SJSA1 (cell line): ENCODE results near the gene EFCAB8. TPM values are rescaled to one million over a fixed set of nuclear protein-coding genes. Genes with fewer than 3 reads are reported as not detected.

Source experiments
- DNase-seq, 2 experiments: peaks; one replicate each; pipeline ENCODE4 v3.0.0-alpha.2; 2015 to 2020; ENCODE audit warnings: low spot score in 2 of 2, low read depth in 1 of 2
- H3K27ac ChIP-seq: fragments of 250-450 bp; sonication (Bioruptor Pico); 2 replicates; pipeline ENCODE4 v1.5.1; 2020; ENCODE audit warnings: mild to moderate bottlenecking, moderate library complexity
- H3K27me3 ChIP-seq: fragments of 250-450 bp; sonication (Bioruptor Pico); replicated peaks from 2 replicates; pipeline ENCODE4 v1.5.1; 2020; ENCODE audit warnings: mild to moderate bottlenecking, moderate library complexity
- H3K36me3 ChIP-seq: fragments of 250-450 bp; sonication (Bioruptor Pico); 2 replicates; pipeline ENCODE4 v1.5.1; 2020; ENCODE audit warnings: mild to moderate bottlenecking
- H3K4me1 ChIP-seq: fragments of 250-450 bp; sonication (Bioruptor Pico); replicated peaks from 2 replicates; pipeline ENCODE4 v1.6.1; 2021; ENCODE audit warnings: mild to moderate bottlenecking
- H3K4me3 ChIP-seq: fragments of 250-450 bp; sonication (Bioruptor Pico); 2 replicates; pipeline ENCODE4 v1.5.1; 2020; ENCODE audit warnings: mild to moderate bottlenecking
- H3K9me3 ChIP-seq: fragments of 250-450 bp; sonication (Bioruptor Pico); replicated peaks from 2 replicates; pipeline ENCODE4 v1.5.1; 2020; ENCODE audit warnings: mild to moderate bottlenecking
- total RNA-seq: library from RNA; depleted of rRNA; stranded (reverse); fragments of >200 nt; shearing (Covaris generic); gene quantifications from 2 replicates; pipeline ENCODE4 v1.2.3, GENCODE V29; 2014

EFCAB8 gene
- total RNA-seq, 1 experiment from 2014 or later, result 0.08 TPM

GRCh38 chr20:32831982-32832381 is 26.7 kb upstream of the EFCAB8 start:
- Histone ChIP-seq H3K4me1 (no peaks in the 10 kb centered on the region), H3K27me3 (no peaks in the 10 kb centered on the region), H3K4me3 (no peak overlapping the region), H3K36me3 (peaks cover 90% of the 10 kb centered on the region), H3K27ac (no peak overlapping the region), H3K9me3 (no peaks in the 10 kb centered on the region)
- DNase-seq, result no peak

GRCh38 chr20:32832664-32833063 is 26.1 kb upstream of the EFCAB8 start:
- Histone ChIP-seq H3K4me1 (no peaks in the 10 kb centered on the region), H3K36me3 (peaks cover 90% of the 10 kb centered on the region), H3K9me3 (no peaks in the 10 kb centered on the region), H3K27me3 (no peaks in the 10 kb centered on the region), H3K27ac (no peak overlapping the region), H3K4me3 (no peak overlapping the region)
- no peak for DNase-seq

DNA sequence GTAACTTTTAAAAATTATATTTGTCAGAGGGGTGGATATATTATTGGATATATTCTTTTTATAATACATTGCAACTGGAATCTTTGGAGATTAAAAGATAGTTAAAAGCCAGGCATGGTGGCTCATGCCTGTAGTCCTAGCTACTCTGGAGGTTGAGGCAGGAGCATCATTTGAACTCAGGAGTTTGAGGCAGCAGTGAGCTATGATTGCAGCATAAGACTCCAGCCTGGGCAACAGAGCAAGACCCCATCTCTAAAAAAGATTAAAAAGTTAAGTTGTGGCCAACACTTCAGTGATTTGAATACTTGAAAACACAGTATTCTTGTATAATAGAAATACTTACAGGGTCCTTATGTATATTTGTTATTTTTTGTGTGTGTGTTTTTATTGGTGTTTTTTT is 23.8 kb upstream of the EFCAB8 start:
- no peaks in the 10 kb centered on the region for H3K4me1 ChIP-seq
- no peaks in the 10 kb centered on the region for H3K27me3 ChIP-seq
- no peak overlapping the region for H3K4me3 ChIP-seq
- no peaks in the 10 kb centered on the region for H3K9me3 ChIP-seq
- DNase-seq, result no peak
- peaks cover 90% of the 10 kb centered on the region for H3K36me3 ChIP-seq
- no peak overlapping the region for H3K27ac ChIP-seq

DNA sequence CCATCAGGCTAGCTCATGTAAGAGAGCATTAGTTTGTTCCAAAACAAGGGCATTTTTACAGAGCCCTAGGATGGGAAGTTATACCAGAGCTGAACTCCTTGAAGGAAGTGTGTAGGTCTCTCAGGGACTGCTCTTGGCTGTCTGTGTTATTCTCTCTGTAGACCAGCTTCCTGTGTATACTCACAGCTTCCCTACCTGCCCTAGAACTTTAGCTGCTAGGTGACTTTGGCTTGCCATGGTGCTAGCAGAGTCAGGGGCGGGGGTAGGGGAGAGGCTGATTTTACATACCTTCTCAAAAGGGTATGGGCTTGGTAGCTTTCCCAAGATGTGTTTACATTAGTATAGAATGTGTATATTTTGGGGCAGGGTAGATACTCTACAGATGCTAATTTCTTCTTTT is 21.6 kb upstream of the EFCAB8 start:
- no peak overlapping the region for H3K27ac ChIP-seq
- H3K27me3 ChIP-seq, result no peaks in the 10 kb centered on the region
- no peaks in the 10 kb centered on the region for H3K9me3 ChIP-seq
- H3K4me1 ChIP-seq, result no peaks in the 10 kb centered on the region
- DNase-seq, result no peak
- H3K4me3 ChIP-seq, result no peak overlapping the region
- H3K36me3 ChIP-seq, result peaks cover 87% of the 10 kb centered on the region

- H3K36me3 ChIP-seq, result peaks cover 89% of the 10 kb centered on the region
- no peak overlapping the region for H3K4me3 ChIP-seq
- no peaks in the 10 kb centered on the region for H3K9me3 ChIP-seq
- no peak for DNase-seq
- no peaks in the 10 kb centered on the region for H3K4me1 ChIP-seq
- H3K27ac ChIP-seq, result no peak overlapping the region
- H3K27me3 ChIP-seq, result no peaks in the 10 kb centered on the region
Observed at GRCh38 chr20:32839227-32839981, 19.3 kb upstream of the EFCAB8 start.

DNA sequence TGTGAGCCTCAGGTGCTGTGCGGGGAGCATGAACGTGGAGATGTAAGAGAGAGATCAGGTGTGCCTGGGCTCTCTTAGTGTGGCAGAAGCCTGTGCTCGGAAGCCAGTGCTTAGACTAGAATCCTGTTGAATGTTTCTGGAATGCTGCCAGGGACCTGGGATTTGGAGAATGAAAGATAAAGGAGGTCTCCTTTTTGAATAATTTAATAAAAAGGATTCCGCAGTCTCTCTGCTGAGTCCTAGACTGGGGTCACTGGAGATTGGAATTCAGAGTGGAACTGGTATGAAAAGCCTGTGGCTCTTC is 18.8 kb upstream of the EFCAB8 start:
- Histone ChIP-seq H3K9me3 (no peaks in the 10 kb centered on the region), H3K4me3 (no peak overlapping the region), H3K4me1 (no peaks in the 10 kb centered on the region), H3K27ac (no peak overlapping the region), H3K36me3 (peaks cover 91% of the 10 kb centered on the region), H3K27me3 (no peaks in the 10 kb centered on the region)
- DNase-seq, result no peak

DNA sequence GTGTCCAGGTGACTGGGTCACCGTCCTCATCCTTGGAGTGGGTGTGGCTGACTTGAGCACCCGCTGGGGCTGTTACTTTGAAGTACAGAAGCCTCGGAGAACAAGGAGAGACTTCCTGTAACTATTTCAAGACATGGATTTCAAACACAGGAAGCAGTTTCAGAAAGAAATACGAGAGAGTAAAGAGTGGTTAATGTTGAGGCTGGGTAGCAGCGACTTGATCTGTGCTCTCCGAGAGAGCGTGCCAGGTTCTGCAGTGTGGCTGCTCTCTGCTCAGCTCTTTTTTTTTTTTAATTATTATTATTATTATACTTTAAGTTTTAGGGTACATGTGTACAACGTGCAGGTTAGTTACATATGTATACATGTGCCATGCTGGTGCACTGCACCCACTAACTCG is 17.5 kb upstream of the EFCAB8 start:
- Histone ChIP-seq H3K36me3 (peaks cover 92% of the 10 kb centered on the region), H3K27ac (no peak overlapping the region)
- no peak for DNase-seq

GRCh38 chr20:32841632-32842031 is 17.1 kb upstream of the EFCAB8 start:
- no peak for DNase-seq
- Histone ChIP-seq H3K4me3 (no peak overlapping the region), H3K27ac (no peak overlapping the region), H3K9me3 (no peaks in the 10 kb centered on the region), H3K4me1 (no peaks in the 10 kb centered on the region), H3K36me3 (peaks cover 92% of the 10 kb centered on the region), H3K27me3 (no peaks in the 10 kb centered on the region)

More for the DNA sequence above, 17.5 kb upstream of the EFCAB8 start:
- H3K27me3 ChIP-seq, result no peaks in the 10 kb centered on the region
- H3K4me3 ChIP-seq, result no peak overlapping the region
- H3K9me3 ChIP-seq, result no peaks in the 10 kb centered on the region
- H3K4me1 ChIP-seq, result no peaks in the 10 kb centered on the region

DNA sequence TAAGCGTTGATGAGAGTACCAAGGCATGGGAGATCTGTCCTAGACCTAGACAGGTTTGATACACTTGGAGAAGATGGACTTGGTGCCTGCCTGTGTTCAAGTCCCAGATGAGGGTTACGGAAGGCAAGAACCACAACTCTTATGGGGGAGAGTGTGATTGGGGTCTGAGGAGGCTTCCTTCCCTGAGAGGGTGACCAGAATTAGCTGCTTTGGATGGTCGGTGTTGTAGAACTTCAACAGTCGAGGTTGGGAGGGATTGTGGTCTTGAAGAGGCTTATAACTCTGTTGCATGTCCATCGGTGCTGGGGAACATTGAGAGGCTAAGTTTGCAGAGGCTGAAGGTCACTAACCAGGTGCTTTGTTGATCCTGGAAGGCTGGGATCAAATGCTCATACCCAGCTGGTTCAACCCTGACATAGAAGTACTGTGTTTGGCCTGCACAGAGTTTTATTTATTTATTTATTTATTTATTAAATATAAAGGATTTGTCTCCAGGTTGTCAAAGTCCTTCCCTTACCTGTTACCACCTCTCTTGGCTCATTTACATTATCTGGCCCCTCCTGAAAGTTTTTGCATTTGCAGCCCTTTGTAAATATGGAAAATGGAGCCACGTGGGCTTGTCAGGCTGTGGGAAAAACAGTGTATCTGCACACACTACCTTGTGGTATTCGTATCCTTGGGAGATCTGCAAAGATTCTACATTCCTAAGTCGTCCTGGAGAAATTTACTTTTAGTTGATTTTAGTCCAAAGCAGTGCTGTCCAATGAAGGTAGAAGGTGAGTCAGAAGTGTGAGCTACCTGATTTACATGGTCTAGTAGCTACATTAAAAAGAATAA is 15.8 kb upstream of the EFCAB8 start:
- no peaks in the 10 kb centered on the region for H3K9me3 ChIP-seq
- no peak for DNase-seq
- H3K36me3 ChIP-seq, result peaks cover 92% of the 10 kb centered on the region
- H3K4me1 ChIP-seq, result no peaks in the 10 kb centered on the region
- H3K27me3 ChIP-seq, result no peaks in the 10 kb centered on the region
- H3K4me3 ChIP-seq, result no peak overlapping the region
- H3K27ac ChIP-seq, result no peak overlapping the region

DNA sequence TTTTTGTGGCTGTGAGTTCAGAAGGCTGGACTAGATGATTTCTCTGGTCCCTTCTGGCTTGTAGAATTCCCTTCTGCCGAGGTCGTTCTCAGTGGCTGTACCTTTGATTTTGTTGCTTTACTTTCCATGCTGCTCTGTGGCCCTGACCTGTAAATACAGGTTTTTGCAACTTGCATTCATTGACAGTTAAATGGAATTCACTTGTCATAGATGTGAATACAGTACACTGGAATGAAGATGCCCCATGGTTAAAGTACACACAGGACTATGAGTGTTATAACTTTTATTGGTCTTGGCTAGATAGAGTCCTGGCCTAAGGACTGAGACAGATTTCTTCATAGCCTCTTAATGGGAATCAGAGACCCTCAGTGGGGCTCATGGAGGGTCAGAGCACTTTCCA is 12.9 kb upstream of the EFCAB8 start:
- Histone ChIP-seq H3K4me1 (no peaks in the 10 kb centered on the region), H3K9me3 (no peaks in the 10 kb centered on the region), H3K36me3 (peaks cover 78% of the 10 kb centered on the region), H3K4me3 (no peak overlapping the region), H3K27ac (no peak overlapping the region), H3K27me3 (no peaks in the 10 kb centered on the region)
- DNase-seq, result no peak

DNA sequence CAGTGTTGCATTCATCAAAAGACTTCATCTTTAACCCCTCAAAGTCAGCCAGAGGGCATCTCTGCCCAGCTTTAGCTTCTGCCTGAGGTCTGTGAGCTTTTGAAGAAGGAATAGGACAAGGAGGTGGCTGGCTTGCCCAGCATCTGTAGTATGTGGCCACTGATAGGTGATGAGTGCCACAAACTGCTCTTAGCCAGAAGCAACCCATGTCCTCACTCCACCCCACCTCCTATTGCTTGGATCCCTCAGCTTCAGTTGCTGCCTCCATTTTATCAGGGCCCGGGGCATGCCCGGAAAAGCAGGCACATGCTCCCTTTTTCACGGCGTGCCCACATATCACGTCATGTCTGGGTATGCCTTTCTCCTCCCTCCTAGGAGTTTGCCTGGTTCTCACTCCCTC is 11.9 kb upstream of the EFCAB8 start:
- H3K4me3 ChIP-seq, result no peak overlapping the region
- H3K9me3 ChIP-seq, result no peaks in the 10 kb centered on the region
- H3K36me3 ChIP-seq, result peaks cover 81% of the 10 kb centered on the region
- H3K27me3 ChIP-seq, result no peaks in the 10 kb centered on the region
- DNase-seq, result no peak
- H3K27ac ChIP-seq, result no peak overlapping the region
- no peaks in the 10 kb centered on the region for H3K4me1 ChIP-seq

DNA sequence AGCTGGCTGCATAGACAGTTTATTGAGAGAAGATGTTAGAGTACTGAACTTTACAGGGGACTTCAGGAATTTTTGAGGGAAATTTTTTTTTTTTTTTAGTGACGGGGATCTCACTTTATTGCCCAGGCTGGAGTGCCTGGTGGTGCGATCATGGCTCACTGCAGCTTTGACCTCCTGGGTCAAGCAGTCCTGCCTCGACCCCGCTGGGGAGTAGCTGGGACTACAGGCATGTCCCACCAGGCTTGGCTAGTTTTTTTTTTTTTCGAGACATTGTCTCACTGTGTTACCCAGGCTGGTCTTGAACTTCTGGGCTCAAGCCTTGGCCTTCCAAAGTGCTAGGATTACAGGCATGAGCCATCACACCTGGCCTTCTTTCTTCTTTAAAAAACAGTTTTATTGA is 10.8 kb upstream of the EFCAB8 start:
- peaks cover 81% of the 10 kb centered on the region for H3K36me3 ChIP-seq
- H3K4me1 ChIP-seq, result no peaks in the 10 kb centered on the region
- no peak overlapping the region for H3K27ac ChIP-seq
- H3K27me3 ChIP-seq, result no peaks in the 10 kb centered on the region
- no peak overlapping the region for H3K4me3 ChIP-seq
- no peak for DNase-seq
- H3K9me3 ChIP-seq, result no peaks in the 10 kb centered on the region

DNA sequence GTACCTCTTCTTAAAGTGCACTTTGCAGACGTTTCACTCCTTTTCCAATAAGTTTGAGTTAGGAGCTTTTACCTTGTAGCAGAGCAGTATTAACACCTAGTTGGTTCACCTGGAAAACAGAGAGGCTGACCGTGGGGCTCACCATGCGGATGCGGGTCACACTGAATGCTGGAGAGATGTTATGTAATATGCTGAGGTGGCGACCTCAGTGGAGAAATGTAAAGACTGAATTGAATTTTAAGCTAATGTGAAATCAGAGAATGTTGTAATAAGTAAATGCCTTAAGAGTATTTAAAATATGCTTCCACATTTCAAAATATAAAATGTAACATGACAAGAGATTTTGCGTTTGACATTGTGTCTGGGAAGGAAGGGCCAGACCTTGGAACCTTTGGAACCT is 9.9 kb upstream of the EFCAB8 start:
- Histone ChIP-seq H3K27me3 (no peaks in the 10 kb centered on the region), H3K4me1 (no peaks in the 10 kb centered on the region), H3K4me3 (no peak overlapping the region), H3K27ac (no peak overlapping the region), H3K9me3 (no peaks in the 10 kb centered on the region), H3K36me3 (peaks cover 79% of the 10 kb centered on the region)
- no peak for DNase-seq

DNA sequence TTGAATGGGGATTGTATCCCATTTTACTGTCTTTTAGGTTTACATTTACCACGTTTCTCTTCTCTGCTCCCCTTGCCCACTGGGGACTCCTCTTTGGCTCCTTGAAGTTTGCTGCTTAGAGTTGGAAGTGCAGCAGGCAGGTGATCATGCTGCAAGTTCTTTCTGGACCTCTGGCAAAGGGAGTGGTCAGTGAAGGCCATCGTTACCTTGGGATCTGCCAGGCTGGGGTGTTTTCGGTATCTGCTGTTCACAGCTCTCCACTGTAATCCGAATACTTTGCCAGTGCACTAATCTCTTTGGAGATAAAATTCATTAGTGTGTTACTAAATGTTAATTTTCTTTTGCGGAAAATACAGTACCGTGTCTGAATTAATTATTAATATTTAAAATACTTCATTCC is 9.1 kb upstream of the EFCAB8 start:
- H3K27ac ChIP-seq, result no peak overlapping the region
- no peak overlapping the region for H3K4me3 ChIP-seq
- peaks cover 79% of the 10 kb centered on the region for H3K36me3 ChIP-seq
- DNase-seq, result no peak
- no peaks in the 10 kb centered on the region for H3K9me3 ChIP-seq
- H3K27me3 ChIP-seq, result no peaks in the 10 kb centered on the region
- no peaks in the 10 kb centered on the region for H3K4me1 ChIP-seq
